Measurements from ENCODE around the gene NLRC5.

NLRC5 gene

DNA sequence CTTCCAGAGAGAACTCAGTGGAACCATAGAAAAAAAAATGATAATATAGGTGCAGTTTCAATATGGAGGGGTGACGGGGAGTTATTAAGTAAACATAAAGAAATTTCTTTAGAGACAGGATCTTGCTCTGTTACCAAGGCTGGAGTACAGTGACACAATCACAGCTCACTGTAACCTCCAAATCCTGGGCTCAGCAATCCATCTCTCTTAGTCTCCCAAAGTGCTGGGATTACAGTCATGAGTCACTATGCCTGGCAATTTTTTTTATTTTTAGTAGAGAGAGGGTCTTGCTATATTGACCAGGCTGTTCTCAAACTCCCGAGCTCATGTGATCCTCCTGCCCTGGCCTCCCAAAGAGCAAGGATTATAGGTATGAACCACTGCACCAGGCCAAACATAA lies 48.8 kb downstream of the NLRC5 start:
- TF ChIP-seq, protein P1, sequence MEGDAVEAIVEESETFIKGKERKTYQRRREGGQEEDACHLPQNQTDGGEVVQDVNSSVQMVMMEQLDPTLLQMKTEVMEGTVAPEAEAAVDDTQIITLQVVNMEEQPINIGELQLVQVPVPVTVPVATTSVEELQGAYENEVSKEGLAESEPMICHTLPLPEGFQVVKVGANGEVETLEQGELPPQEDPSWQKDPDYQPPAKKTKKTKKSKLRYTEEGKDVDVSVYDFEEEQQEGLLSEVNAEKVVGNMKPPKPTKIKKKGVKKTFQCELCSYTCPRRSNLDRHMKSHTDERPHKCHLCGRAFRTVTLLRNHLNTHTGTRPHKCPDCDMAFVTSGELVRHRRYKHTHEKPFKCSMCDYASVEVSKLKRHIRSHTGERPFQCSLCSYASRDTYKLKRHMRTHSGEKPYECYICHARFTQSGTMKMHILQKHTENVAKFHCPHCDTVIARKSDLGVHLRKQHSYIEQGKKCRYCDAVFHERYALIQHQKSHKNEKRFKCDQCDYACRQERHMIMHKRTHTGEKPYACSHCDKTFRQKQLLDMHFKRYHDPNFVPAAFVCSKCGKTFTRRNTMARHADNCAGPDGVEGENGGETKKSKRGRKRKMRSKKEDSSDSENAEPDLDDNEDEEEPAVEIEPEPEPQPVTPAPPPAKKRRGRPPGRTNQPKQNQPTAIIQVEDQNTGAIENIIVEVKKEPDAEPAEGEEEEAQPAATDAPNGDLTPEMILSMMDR (IDR thresholded peaks at IDR 0.05) = no peak

DNA sequence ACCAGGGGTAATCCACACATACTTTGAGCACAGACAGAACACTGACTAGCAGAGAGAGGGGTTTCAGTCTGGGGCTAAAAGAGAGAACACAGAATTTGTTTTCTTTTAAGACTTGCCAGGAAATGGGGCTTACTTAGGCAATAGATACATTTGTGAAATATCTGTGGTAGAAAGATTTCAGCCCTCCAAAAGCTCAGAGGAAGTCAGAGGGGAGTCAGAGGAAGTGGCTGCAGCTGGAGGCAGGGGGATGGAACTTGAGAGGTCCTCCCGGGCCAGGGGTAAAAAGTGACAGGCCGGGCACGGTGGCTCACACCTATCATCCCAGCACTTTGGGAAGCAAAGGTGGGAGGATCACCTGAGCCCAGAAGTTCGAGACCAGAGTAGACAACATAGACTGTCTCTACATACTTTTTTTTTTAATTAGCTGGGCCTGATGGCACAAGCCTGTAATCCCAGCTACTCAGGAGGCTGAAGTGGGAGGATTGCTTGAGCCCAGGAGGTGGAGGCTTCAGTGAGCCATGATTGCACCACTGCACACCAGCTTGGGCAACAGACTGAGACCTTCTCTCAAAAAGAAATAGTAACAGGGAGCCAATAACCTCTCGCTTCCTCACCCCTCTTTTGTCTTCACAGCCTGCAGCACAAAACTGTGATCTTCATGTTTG lies 49.9 kb downstream of the NLRC5 start:
- TF ChIP-seq, protein P1 (IDR thresholded peaks at IDR 0.05) = no peak

DNA sequence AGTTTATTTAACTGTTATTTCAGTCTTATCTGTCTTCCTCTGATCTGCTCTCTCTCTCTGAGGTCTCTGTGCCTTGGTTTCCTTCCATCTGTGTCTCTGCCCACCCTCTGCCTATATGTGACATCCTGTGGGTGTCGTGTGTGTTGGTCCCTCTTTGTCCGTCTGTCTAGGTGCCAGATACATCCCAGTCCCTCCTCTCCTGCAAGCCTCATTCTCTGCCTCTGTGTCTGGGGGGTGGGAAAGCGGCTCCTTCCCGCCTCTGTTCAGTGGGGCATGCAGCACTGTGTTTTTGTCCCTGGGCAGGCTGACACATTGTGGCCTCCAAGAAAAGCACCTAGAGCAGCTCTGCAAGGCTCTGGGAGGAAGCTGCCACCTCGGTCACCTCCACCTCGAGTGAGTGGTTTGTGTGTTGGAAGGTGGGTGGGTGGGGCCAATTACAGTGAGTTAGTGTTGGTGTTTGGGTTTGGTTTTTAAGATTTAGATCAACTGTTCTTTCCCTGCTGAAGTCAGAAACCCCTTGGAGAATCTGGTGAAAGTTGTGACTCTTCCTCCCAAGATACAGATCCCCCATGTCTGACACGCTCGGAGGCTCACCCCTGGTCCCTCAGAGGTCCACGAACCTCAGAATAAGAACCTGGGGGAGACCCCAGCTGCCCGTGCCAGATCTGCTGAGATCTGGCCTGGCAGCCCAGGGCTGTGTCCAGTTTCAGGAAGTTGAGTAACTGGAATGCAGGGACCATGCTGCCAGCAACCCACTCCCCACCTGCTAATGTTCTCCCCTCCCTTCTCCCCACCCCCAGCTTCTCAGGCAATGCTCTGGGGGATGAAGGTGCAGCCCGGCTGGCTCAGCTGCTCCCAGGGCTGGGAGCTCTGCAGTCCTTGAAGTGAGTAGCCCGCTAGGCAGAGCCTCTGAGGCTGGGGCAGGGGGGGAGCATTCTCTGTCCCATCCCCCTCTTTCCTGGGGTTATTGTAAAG lies 52.1 kb downstream of the NLRC5 start:
- TF ChIP-seq, protein P1 (IDR thresholded peaks at IDR 0.05) = no peak

DNA sequence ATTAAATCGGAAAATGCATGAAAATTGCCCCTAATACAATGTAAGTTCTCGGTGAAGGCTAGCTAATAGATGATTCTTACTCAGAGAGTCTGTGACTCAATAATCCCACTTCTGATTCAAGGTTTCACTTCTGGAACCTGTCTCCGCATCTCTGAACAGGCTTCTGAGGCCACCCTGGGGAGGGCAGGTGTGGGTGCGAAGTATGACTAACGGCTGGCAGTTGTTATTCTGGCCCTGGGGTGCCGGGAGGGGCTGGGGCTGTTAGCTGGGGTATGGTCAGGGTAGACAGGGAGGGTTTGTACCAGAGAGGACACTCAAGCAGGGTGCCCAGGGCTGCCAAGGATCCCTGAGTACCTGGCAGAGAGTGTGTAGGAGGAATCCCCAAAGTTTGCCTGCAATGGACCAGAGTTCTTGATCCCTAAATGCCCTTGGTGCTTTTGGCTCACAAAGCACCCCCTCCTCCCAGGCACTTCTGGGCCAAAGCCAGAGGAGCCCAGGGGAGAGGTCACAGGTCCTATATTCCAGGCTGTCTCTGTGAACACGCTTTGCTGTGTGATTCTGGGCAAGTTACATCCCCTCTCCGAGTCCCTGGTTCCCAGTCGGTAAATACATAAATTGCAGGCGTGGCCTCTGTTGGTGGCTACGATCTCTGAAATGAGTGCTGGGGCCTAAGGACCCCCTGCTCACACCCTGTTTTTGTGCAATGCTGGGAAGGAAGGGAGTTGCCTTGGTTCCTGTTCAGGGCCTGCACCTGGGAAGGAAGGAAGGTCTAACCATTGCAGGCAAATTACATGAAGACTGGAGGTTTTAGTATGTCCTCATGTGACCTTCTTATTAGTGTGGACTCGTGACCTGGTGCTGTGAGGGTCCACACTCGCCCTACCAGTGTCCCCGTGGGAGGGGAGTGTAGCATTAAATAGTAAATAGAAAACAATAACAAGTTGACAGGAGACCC lies 53.1 kb downstream of the NLRC5 start:
- TF ChIP-seq, protein P1 (IDR thresholded peaks at IDR 0.05) = no peak

DNA sequence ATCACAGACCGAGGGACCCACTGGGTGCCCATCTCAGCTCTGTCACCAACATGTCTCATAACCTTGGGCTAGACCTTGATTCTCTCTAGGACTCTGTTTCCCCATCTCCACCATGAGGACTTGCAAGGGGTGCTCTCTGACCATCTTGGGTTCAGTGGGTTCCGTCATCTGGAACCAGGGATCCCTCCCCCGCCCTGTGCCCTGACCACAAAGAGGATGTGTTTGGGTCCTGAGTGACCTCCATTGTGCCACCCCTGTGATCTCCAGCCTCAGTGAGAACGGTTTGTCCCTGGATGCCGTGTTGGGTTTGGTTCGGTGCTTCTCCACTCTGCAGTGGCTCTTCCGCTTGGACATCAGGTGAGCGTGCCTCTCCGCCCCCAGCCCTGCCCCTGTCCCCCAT lies 53.9 kb downstream of the NLRC5 start:
- TF ChIP-seq, protein P1 (IDR thresholded peaks at IDR 0.05) = no peak

DNA sequence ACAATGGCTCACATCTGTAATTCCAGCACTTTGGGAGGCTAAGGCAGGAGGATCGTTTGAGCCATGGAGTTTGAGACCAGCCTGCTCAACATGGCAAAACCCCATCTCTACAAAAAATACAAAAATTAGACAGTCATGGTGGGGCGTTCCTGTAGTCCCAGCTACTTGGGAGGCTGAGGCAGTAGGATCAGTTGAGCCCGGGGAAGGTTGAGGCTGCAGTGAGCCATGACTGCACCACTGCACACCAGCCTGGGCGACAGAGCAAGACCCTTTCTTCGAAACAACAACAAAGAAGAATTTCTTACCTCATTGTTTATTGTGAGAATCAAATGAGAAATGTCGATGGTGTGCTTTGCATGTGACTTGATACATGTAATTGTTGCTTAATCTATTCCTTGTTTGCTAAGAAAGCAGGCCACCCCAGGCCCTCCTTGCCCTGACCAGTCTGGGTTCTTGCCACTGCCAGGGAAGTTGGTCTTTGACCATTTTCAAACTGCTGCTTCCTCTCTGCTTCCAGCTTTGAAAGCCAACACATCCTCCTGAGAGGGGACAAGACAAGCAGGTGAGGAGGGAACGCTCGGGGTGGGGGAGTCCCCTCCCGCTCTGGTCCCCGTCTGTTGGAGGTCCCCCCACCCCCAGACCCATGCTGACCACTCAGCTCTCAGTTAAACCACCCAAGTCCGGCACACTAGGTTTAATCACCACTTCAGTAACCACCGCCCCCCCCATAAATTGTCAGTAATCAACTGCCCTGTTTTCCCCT lies 55.8 kb downstream of the NLRC5 start:
- TF ChIP-seq, protein P1 (IDR thresholded peaks at IDR 0.05) = no peak
